PFSK-1 (cell line): ENCODE measurements around the gene LYPD8.

Experiments
- POLR2AphosphoS5 ChIP-seq: IDR thresholded peaks from 2 replicates; pipeline ENCODE4 v1.6.1; 2012; ENCODE audit warnings: low read depth, mild to moderate bottlenecking, control low read depth, low read length, moderate library complexity
- REST ChIP-seq, 2 experiments: IDR thresholded peaks; 2 replicates each; pipeline versions ENCODE4 v1.6.1 to v1.8.0; 2011 to 2012; ENCODE audit warnings: low read depth in 2 of 2, low read length in 2 of 2, control low read depth in 1 of 2, inconsistent platforms in 1 of 2, mild to moderate bottlenecking in 1 of 2, moderate library complexity in 1 of 2; ENCODE audit not compliant: insufficient read depth in 1 of 2
- SIN3A ChIP-seq: IDR thresholded peaks from 2 replicates; pipeline ENCODE4 v1.6.1; 2012; ENCODE audit warnings: mild to moderate bottlenecking, low read length, moderate library complexity, borderline replicate concordance; ENCODE audit not compliant: insufficient read depth
- TAF1 ChIP-seq: IDR thresholded peaks from 2 replicates; pipeline ENCODE4 v1.6.1; 2012; ENCODE audit warnings: low read length, control low read depth, borderline replicate concordance; ENCODE audit not compliant: insufficient read depth

- TF ChIP-seq SIN3A (no peak), REST (IDR thresholded peaks at IDR 0.05; ENCODE audit: insufficient read depth in 1 of 2, low read depth in 2 of 2, low read length in 2 of 2) (no peak), POLR2AphosphoS5 (no peak), TAF1 (no peak)
These were observed 592 bp upstream of the LYPD8 start for GRCh38 chr1:248756151-248756550.
